Measurements from ENCODE around the gene NYAP2. TPM values are rescaled to one million over a fixed set of nuclear protein-coding genes. Genes with fewer than 3 reads are reported as not detected.

NYAP2 gene
- total RNA-seq, 1 donor from 2014 or later: 0.07 TPM

DNA sequence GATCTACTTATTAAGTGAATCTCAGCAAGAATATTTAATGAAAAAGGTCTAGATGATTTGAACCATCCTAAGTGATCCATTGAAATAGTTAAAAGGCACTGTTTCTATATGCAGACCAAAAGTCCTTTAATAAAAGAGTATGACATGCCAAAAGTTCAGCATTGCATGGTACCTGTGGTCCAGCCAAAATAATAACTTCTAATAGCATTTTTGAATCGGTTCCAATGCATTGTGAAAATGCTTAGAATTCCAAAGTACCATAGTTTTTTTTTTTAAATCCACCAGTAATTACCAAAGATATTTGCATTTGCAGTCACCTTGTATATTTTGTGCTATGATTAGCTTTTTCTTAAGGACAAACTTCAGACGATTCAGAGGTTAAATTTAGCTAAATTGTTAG is 79.9 kb downstream of the NYAP2 start:
- no peak overlapping the region for H3K27ac Mint-ChIP-seq
- no peak overlapping the region for H3K9ac ChIP-seq
- H2AFZ ChIP-seq (replicated peaks): no peak overlapping the region
- H4K20me1 ChIP-seq (ENCODE audit: low read depth): no peaks in the 10 kb centered on the region
- no peak overlapping the region for H3K27ac ChIP-seq
- no peaks in the 10 kb centered on the region for H3K9me3 ChIP-seq (ENCODE audit: low read depth)
- H3K27me3 ChIP-seq: no peaks in the 10 kb centered on the region
- H3K9me3 Mint-ChIP-seq: no peaks in the 10 kb centered on the region
- no peaks in the 10 kb centered on the region for H3K36me3 Mint-ChIP-seq
- H3K79me2 ChIP-seq (ENCODE audit: low read depth): no peaks in the 10 kb centered on the region
- DNase-seq (ENCODE audit: low spot score): no peak
- no peak overlapping the region for H3K4me2 ChIP-seq
- H3F3A ChIP-seq (ENCODE audit: low read depth): no peaks in the 10 kb centered on the region
- H3K4me1 ChIP-seq: no peaks in the 10 kb centered on the region
- H3K4me3 Mint-ChIP-seq: no peak overlapping the region
- no peaks in the 10 kb centered on the region for H3K36me3 ChIP-seq
- H3K4me3 ChIP-seq: no peak overlapping the region
- H3K4me1 Mint-ChIP-seq: no peaks in the 10 kb centered on the region
- no peak for TF ChIP-seq EZH2phosphoT487 (IDR thresholded peaks at IDR 0.05)
- no peak for TF ChIP-seq EZH2 (IDR thresholded peaks at IDR 0.05)
- no peak for TF ChIP-seq CTCF (IDR thresholded peaks at IDR 0.05)
- H3K27me3 Mint-ChIP-seq (ENCODE audit: insufficient read depth, low read depth): peaks cover 2% of the 10 kb centered on the region

DNA sequence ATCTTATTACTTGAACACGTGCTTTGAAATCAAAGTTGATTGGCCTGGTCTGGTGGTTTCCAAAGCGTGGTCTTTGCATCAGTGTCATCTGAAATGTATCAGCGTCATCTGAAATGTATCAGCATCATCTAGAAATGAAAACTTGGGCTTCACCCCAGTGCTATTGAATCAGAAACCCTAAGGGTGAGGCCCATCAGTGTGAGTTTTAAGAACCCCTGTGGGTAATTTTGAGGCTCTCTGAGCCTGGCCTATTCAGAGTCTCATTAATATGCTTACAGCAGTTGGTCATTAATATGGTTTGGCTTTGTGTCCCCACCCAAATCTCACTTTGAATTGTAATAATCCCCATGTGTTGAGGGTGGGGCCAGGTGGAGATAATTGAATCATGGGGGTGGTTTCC is 85.2 kb downstream of the NYAP2 start:
- Histone ChIP-seq H3K27ac (no peak overlapping the region), H3K9me3 (ENCODE audit: low read depth) (no peaks in the 10 kb centered on the region), H3K36me3 (no peaks in the 10 kb centered on the region), H3K4me2 (no peak overlapping the region), H3K4me1 (no peaks in the 10 kb centered on the region), H3K4me3 (no peak overlapping the region), H3F3A (ENCODE audit: low read depth) (no peaks in the 10 kb centered on the region), H3K79me2 (ENCODE audit: low read depth) (no peaks in the 10 kb centered on the region), H4K20me1 (ENCODE audit: low read depth) (no peaks in the 10 kb centered on the region), H3K9ac (no peak overlapping the region), H2AFZ (replicated peaks) (no peak overlapping the region), H3K27me3 (no peaks in the 10 kb centered on the region)
- Mint-ChIP-seq H3K27me3 (ENCODE audit: insufficient read depth, low read depth) (no peaks in the 10 kb centered on the region), H3K4me3 (no peak overlapping the region), H3K36me3 (no peaks in the 10 kb centered on the region), H3K4me1 (peaks cover 13% of the 10 kb centered on the region), H3K9me3 (no peaks in the 10 kb centered on the region), H3K27ac (no peak overlapping the region)
- DNase-seq (ENCODE audit: low spot score): no peak
- TF ChIP-seq CTCF (IDR thresholded peaks at IDR 0.05) (no peak), EZH2phosphoT487 (IDR thresholded peaks at IDR 0.05) (no peak), EZH2 (IDR thresholded peaks at IDR 0.05) (no peak)

GRCh38 chr2:225486236-225486635 is 86.7 kb downstream of the NYAP2 start:
- H3K9me3 Mint-ChIP-seq: no peaks in the 10 kb centered on the region
- TF ChIP-seq EZH2 (IDR thresholded peaks at IDR 0.05) (no peak), CTCF (IDR thresholded peaks at IDR 0.05) (no peak), EZH2phosphoT487 (IDR thresholded peaks at IDR 0.05) (no peak)
- no peaks in the 10 kb centered on the region for H3F3A ChIP-seq (ENCODE audit: low read depth)
- no peak overlapping the region for H3K4me2 ChIP-seq
- no peak overlapping the region for H3K9ac ChIP-seq
- H3K4me3 Mint-ChIP-seq: no peak overlapping the region
- no peaks in the 10 kb centered on the region for H3K27me3 ChIP-seq
- no peak overlapping the region for H3K27ac Mint-ChIP-seq
- H3K27ac ChIP-seq: no peak overlapping the region
- H3K4me1 ChIP-seq: no peaks in the 10 kb centered on the region
- DNase-seq (ENCODE audit: low spot score): no peak
- no peaks in the 10 kb centered on the region for H3K9me3 ChIP-seq (ENCODE audit: low read depth)
- H4K20me1 ChIP-seq (ENCODE audit: low read depth): no peaks in the 10 kb centered on the region
- H3K4me3 ChIP-seq: no peak overlapping the region
- peaks cover 14% of the 10 kb centered on the region for H3K4me1 Mint-ChIP-seq
- no peaks in the 10 kb centered on the region for H3K79me2 ChIP-seq (ENCODE audit: low read depth)
- H3K36me3 Mint-ChIP-seq: no peaks in the 10 kb centered on the region
- no peak overlapping the region for H2AFZ ChIP-seq (replicated peaks)
- no peaks in the 10 kb centered on the region for H3K36me3 ChIP-seq
- no peaks in the 10 kb centered on the region for H3K27me3 Mint-ChIP-seq (ENCODE audit: insufficient read depth, low read depth)
